Adrenal gland (tissue), 5 donors: ENCODE measurements around the gene ZCCHC14.

Source experiments
- CTCF ChIP-seq, 6 experiments: fragments of 450-650 bp in 4 of 6; fragments of 200-600 bp in 2 of 6; sonication (generic) in 1 of 6; IDR thresholded peaks; 1 replicate in 5 of 6; 2 replicates in 1 of 6; pipeline versions ENCODE4 v1.5.1 to v1.8.0; 2016 to 2021; ENCODE audit warnings: antibody characterized with exemption in 6 of 6, mild to moderate bottlenecking in 2 of 6, moderate library complexity in 1 of 6
- POLR2A ChIP-seq, 2 donors: fragments of 450-650 bp; IDR thresholded peaks; one replicate each; pipeline ENCODE4 v1.6.1; 2017; ENCODE audit warnings: antibody characterized with exemption in 2 of 2, mild to moderate bottlenecking in 2 of 2, moderate library complexity in 1 of 2
- donor health status: DM: no; HTN: no; CAD: no.

DNA sequence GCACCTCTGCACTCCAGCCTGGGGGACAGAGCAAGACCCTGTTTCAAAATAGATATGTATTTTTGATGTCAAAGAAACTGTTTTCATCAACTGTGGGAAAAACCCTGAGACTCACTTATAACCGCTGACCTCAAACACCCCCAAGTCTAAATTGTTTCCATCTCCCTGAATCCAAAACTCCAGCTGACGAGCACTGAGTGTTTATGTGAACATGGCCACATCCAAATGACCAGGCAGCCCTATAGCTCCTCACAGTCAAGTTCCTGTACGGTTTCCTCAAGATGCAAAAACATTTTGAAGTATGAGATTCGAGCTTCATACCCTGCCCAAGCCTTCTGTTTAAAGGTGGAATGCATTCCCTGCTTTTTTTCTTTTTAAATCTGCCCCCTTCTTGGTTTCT, 45.3 kb upstream of the ZCCHC14 start:
- no peak for TF ChIP-seq CTCF (IDR thresholded peaks at IDR 0.05)
- TF ChIP-seq POLR2A (IDR thresholded peaks at IDR 0.05): no peak
